ENCODE data around the gene EXD3.
A peak's percentile ranks its signal among the peaks of the same experiment; 100 is the strongest.

Gene EXD3

GRCh38 chr9:137396634-137397367 is 26.2 kb downstream of the EXD3 start:
- Histone ChIP-seq H3K9me3 (replicated peaks in 1 of 2; ENCODE audit: control insufficient read depth in 2 of 2, insufficient read depth in 1 of 2, low read depth in 1 of 2, low read length in 2 of 2) (peaks cover 5 to 6% of the 10 kb centered on the region in 2 donors), H2AK5ac (ENCODE audit: low read depth, low read length) (peak overlapping the region; percentile 22), H3K27me3 (ENCODE audit: control insufficient read depth in 3 of 3, insufficient read depth in 3 of 3, low read depth in 1 of 3, low read length in 3 of 3) (no peaks in the 10 kb centered on the region), H3K4me2 (ENCODE audit: insufficient read depth, low read length, poor library complexity, severe bottlenecking) (no peak overlapping the region), H2AFZ (ENCODE audit: low read length) (no peak overlapping the region), H3K27ac (replicated peaks; ENCODE audit: low read length) (no peak overlapping the region), H3K9ac (ENCODE audit: low read depth, low read length, poor library complexity) (no peak overlapping the region), H2BK5ac (ENCODE audit: low read length) (no peak overlapping the region), H2BK120ac (ENCODE audit: low read depth, low read length) (no peak overlapping the region), H2BK12ac (ENCODE audit: low read length) (no peak overlapping the region), H3K14ac (ENCODE audit: low read length) (no peak overlapping the region), H2BK15ac (ENCODE audit: low read length) (peak overlapping the region; percentile 63), H3K79me1 (ENCODE audit: low read depth, low read length) (peaks cover 4% of the 10 kb centered on the region), H3K36me3 (replicated peaks in 1 of 2; ENCODE audit: control insufficient read depth in 2 of 2, insufficient read depth in 2 of 2, low read length in 2 of 2) (peaks cover 2 to 3% of the 10 kb centered on the region in 2 donors), H3K4ac (ENCODE audit: low read length) (no peak overlapping the region), H3K18ac (ENCODE audit: low read length) (no peak overlapping the region), H4K8ac (ENCODE audit: low read depth, low read length) (no peak overlapping the region), H3K4me1 (ENCODE audit: control insufficient read depth in 2 of 2, insufficient read depth in 1 of 2, low read depth in 1 of 2, low read length in 2 of 2) (peaks cover 3 to 6% of the 10 kb centered on the region in 2 donors), H3K4me3 (ENCODE audit: low read length in 2 of 2) (no peak overlapping the region), H3K23ac (ENCODE audit: low read depth, low read length, poor library complexity) (no peak overlapping the region), H4K91ac (ENCODE audit: low read depth, low read length, poor library complexity) (no peak overlapping the region)
- no peak for DNase-seq (ENCODE audit: low spot score)
- no CpG with 5 or more reads among the region's 26 CpGs for whole genome bisulfite sequencing, 2 donors (ENCODE audit: extremely low coverage in 2 of 2, insufficient read length in 2 of 2, insufficient replicate concordance in 1 of 2)

GRCh38 chr9:137396227-137396626 is 26.7 kb downstream of the EXD3 start:
- H2AK5ac ChIP-seq (ENCODE audit: low read depth, low read length), result no peak overlapping the region
- H4K91ac ChIP-seq (ENCODE audit: low read depth, low read length, poor library complexity), result no peak overlapping the region
- H4K8ac ChIP-seq (ENCODE audit: low read depth, low read length), result no peak overlapping the region
- DNase-seq (ENCODE audit: low spot score), result no peak
- H3K9me3 ChIP-seq (replicated peaks in 1 of 2; ENCODE audit: control insufficient read depth in 2 of 2, insufficient read depth in 1 of 2, low read depth in 1 of 2, low read length in 2 of 2), result peaks cover 5 to 6% of the 10 kb centered on the region in 2 donors
- no peak overlapping the region for H2AFZ ChIP-seq (ENCODE audit: low read length)
- no peak overlapping the region for H3K27ac ChIP-seq (replicated peaks; ENCODE audit: low read length)
- peaks cover 3 to 6% of the 10 kb centered on the region in 2 donors for H3K4me1 ChIP-seq (ENCODE audit: control insufficient read depth in 2 of 2, insufficient read depth in 1 of 2, low read depth in 1 of 2, low read length in 2 of 2)
- no CpG with 5 or more reads among the region's 15 CpGs for WGBS, 2 donors (ENCODE audit: extremely low coverage in 2 of 2, insufficient read length in 2 of 2, insufficient replicate concordance in 1 of 2)
- no peak overlapping the region for H2BK5ac ChIP-seq (ENCODE audit: low read length)
- H3K9ac ChIP-seq (ENCODE audit: low read depth, low read length, poor library complexity), result no peak overlapping the region
- H3K14ac ChIP-seq (ENCODE audit: low read length), result no peak overlapping the region
- no peak overlapping the region for H3K4ac ChIP-seq (ENCODE audit: low read length)
- H2BK120ac ChIP-seq (ENCODE audit: low read depth, low read length), result no peak overlapping the region
- H3K79me1 ChIP-seq (ENCODE audit: low read depth, low read length), result peaks cover 4% of the 10 kb centered on the region
- peaks cover 2 to 3% of the 10 kb centered on the region in 2 donors for H3K36me3 ChIP-seq (replicated peaks in 1 of 2; ENCODE audit: control insufficient read depth in 2 of 2, insufficient read depth in 2 of 2, low read length in 2 of 2)
- no peak overlapping the region for H3K23ac ChIP-seq (ENCODE audit: low read depth, low read length, poor library complexity)
- no peak overlapping the region for H3K18ac ChIP-seq (ENCODE audit: low read length)
- no peaks in the 10 kb centered on the region for H3K27me3 ChIP-seq (ENCODE audit: control insufficient read depth in 3 of 3, insufficient read depth in 3 of 3, low read depth in 1 of 3, low read length in 3 of 3)
- no peak overlapping the region for H2BK15ac ChIP-seq (ENCODE audit: low read length)
- no peak overlapping the region for H3K4me3 ChIP-seq (ENCODE audit: low read length in 2 of 2)
- H3K4me2 ChIP-seq (ENCODE audit: insufficient read depth, low read length, poor library complexity, severe bottlenecking), result no peak overlapping the region
- H2BK12ac ChIP-seq (ENCODE audit: low read length), result no peak overlapping the region

GRCh38 chr9:137395666-137396010 is 27.3 kb downstream of the EXD3 start:
- Histone ChIP-seq H3K4me1 (ENCODE audit: control insufficient read depth in 2 of 2, insufficient read depth in 1 of 2, low read depth in 1 of 2, low read length in 2 of 2) (peaks cover 3 to 6% of the 10 kb centered on the region in 2 donors), H3K4me3 (ENCODE audit: low read length in 2 of 2) (no peak overlapping the region), H2AK5ac (ENCODE audit: low read depth, low read length) (peak overlapping the region; percentile 74), H3K79me1 (ENCODE audit: low read depth, low read length) (peaks cover 8% of the 10 kb centered on the region), H2BK5ac (ENCODE audit: low read length) (no peak overlapping the region), H4K91ac (ENCODE audit: low read depth, low read length, poor library complexity) (no peak overlapping the region), H2AFZ (ENCODE audit: low read length) (no peak overlapping the region), H3K23ac (ENCODE audit: low read depth, low read length, poor library complexity) (no peak overlapping the region), H3K4ac (ENCODE audit: low read length) (no peak overlapping the region), H2BK15ac (ENCODE audit: low read length) (no peak overlapping the region), H4K8ac (ENCODE audit: low read depth, low read length) (no peak overlapping the region), H3K27me3 (ENCODE audit: control insufficient read depth in 3 of 3, insufficient read depth in 3 of 3, low read depth in 1 of 3, low read length in 3 of 3) (no peaks in the 10 kb centered on the region), H3K18ac (ENCODE audit: low read length) (no peak overlapping the region), H3K14ac (ENCODE audit: low read length) (no peak overlapping the region), H3K27ac (replicated peaks; ENCODE audit: low read length) (no peak overlapping the region), H2BK120ac (ENCODE audit: low read depth, low read length) (no peak overlapping the region), H3K9me3 (replicated peaks in 1 of 2; ENCODE audit: control insufficient read depth in 2 of 2, insufficient read depth in 1 of 2, low read depth in 1 of 2, low read length in 2 of 2) (peaks cover 3 to 5% of the 10 kb centered on the region in 2 donors), H3K9ac (ENCODE audit: low read depth, low read length, poor library complexity) (peak overlapping the region; percentile 30), H2BK12ac (ENCODE audit: low read length) (no peak overlapping the region), H3K4me2 (ENCODE audit: insufficient read depth, low read length, poor library complexity, severe bottlenecking) (no peak overlapping the region), H3K36me3 (replicated peaks in 1 of 2; ENCODE audit: control insufficient read depth in 2 of 2, insufficient read depth in 2 of 2, low read length in 2 of 2) (peaks cover 2 to 3% of the 10 kb centered on the region in 2 donors)
- no peak for DNase-seq (ENCODE audit: low spot score)
- no CpG with 5 or more reads among the region's 11 CpGs for whole genome bisulfite sequencing, 2 donors (ENCODE audit: extremely low coverage in 2 of 2, insufficient read length in 2 of 2, insufficient replicate concordance in 1 of 2)

- WGBS, 2 donors (ENCODE audit: extremely low coverage in 2 of 2, insufficient read length in 2 of 2, insufficient replicate concordance in 1 of 2), result no CpG with 5 or more reads among the region's 36 CpGs
- Histone ChIP-seq H3K79me1 (ENCODE audit: low read depth, low read length) (peaks cover 9% of the 10 kb centered on the region), H3K4me3 (ENCODE audit: low read length in 2 of 2) (no peak overlapping the region), H3K4me1 (ENCODE audit: control insufficient read depth in 2 of 2, insufficient read depth in 1 of 2, low read depth in 1 of 2, low read length in 2 of 2) (peaks cover 3 to 6% of the 10 kb centered on the region in 2 donors), H3K14ac (ENCODE audit: low read length) (peak overlapping the region; percentile 47), H3K18ac (ENCODE audit: low read length) (peak overlapping the region; percentile 80), H2BK15ac (ENCODE audit: low read length) (no peak overlapping the region), H2BK12ac (ENCODE audit: low read length) (peak overlapping the region; percentile 73), H3K4me2 (ENCODE audit: insufficient read depth, low read length, poor library complexity, severe bottlenecking) (no peak overlapping the region), H2BK5ac (ENCODE audit: low read length) (peak overlapping the region; percentile 24), H3K4ac (ENCODE audit: low read length) (no peak overlapping the region), H3K9me3 (replicated peaks in 1 of 2; ENCODE audit: control insufficient read depth in 2 of 2, insufficient read depth in 1 of 2, low read depth in 1 of 2, low read length in 2 of 2) (peaks cover 3 to 5% of the 10 kb centered on the region in 2 donors), H4K91ac (ENCODE audit: low read depth, low read length, poor library complexity) (no peak overlapping the region), H4K8ac (ENCODE audit: low read depth, low read length) (no peak overlapping the region), H2AK5ac (ENCODE audit: low read depth, low read length) (peak overlapping the region; percentile 74), H3K27me3 (ENCODE audit: control insufficient read depth in 3 of 3, insufficient read depth in 3 of 3, low read depth in 1 of 3, low read length in 3 of 3) (no peaks in the 10 kb centered on the region), H2AFZ (ENCODE audit: low read length) (no peak overlapping the region), H3K36me3 (replicated peaks in 1 of 2; ENCODE audit: control insufficient read depth in 2 of 2, insufficient read depth in 2 of 2, low read length in 2 of 2) (peaks cover 2 to 3% of the 10 kb centered on the region in 2 donors), H3K9ac (ENCODE audit: low read depth, low read length, poor library complexity) (peak overlapping the region; percentile 21), H3K23ac (ENCODE audit: low read depth, low read length, poor library complexity) (peak overlapping the region; percentile 65), H2BK120ac (ENCODE audit: low read depth, low read length) (no peak overlapping the region), H3K27ac (replicated peaks; ENCODE audit: low read length) (no peak overlapping the region)
- no peak for DNase-seq (ENCODE audit: low spot score)
Observed at GRCh38 chr9:137394866-137395665, 27.9 kb downstream of the EXD3 start.
